Testis (tissue), 3 donors: ENCODE results near the gene DNAL1. TPM values are rescaled to one million over a fixed set of nuclear protein-coding genes. Genes with fewer than 3 reads are reported as not detected.
"Not testable (repeated sequence)": the region's sequence is repeated elsewhere in the genome, so short reads cannot be mapped to it uniquely, and the experiment has no call there.

Experiments
- DNase-seq: peaks from one replicate; pipeline ENCODE4 v3.0.0-alpha.2; 2019
- H3K27ac ChIP-seq, 2 donors: fragments of 200-600 bp; sonication (generic); one replicate each; pipeline ENCODE4 v1.5.1; 2019
- H3K27me3 ChIP-seq: fragments of 200-600 bp; sonication (generic); one replicate; pipeline ENCODE4 v1.5.1; 2019
- H3K36me3 ChIP-seq: fragments of 200-600 bp; sonication (generic); one replicate; pipeline ENCODE4 v1.5.1; 2017; ENCODE audit warnings: low read depth; ENCODE audit errors: missing control alignments
- H3K4me1 ChIP-seq: fragments of 200-600 bp; sonication (generic); one replicate; pipeline ENCODE4 v1.5.1; 2019
- H3K4me3 ChIP-seq, 2 donors: fragments of 200-600 bp; sonication (generic); one replicate each; pipeline ENCODE4 v1.5.1; 2017 to 2019
- H3K9me3 ChIP-seq: fragments of 200-600 bp; sonication (generic); one replicate; pipeline ENCODE4 v1.5.1; 2017
- CTCF ChIP-seq, 3 experiments: fragments of 450-650 bp in 2 of 3; fragments of 200-600 bp in 1 of 3; sonication (generic) in 1 of 3; IDR thresholded peaks; one replicate each; pipeline ENCODE4 v1.5.1; 2016 to 2019; ENCODE audit warnings: antibody characterized with exemption in 3 of 3, mild to moderate bottlenecking in 2 of 3, moderate library complexity in 1 of 3
- POLR2A ChIP-seq: fragments of 450-650 bp; IDR thresholded peaks from one replicate; pipeline ENCODE4 v1.6.1; 2017; ENCODE audit warnings: antibody characterized with exemption, mild to moderate bottlenecking, moderate library complexity
- WGBS, 2 donors: methylation state at CpG; one replicate each; pipeline ENCODE4 v1.1.5; 2018; 5-methylcytosine and 5-hydroxymethylcytosine counted together
- intact Hi-C: fragments of 100-400 bp; cut with DNase I; formaldehyde crosslinking; loops from one replicate; pipeline ENCODE4 v1.15.1; 2023; ENCODE audit warnings: low total_unique reads
- polyA plus RNA-seq: library from polyadenylated mRNA; stranded (reverse); fragments of 350-450 nt; fragmentation: Illumina TruSeq; extraction: RNeasy Lipid Tissue Mini Kit (QIAGEN cat#74804); gene quantifications from one replicate; pipeline ENCODE4 v1.2.3, GENCODE V29; 2014; ENCODE audit warnings: low read depth, low replicate concordance; ENCODE audit not compliant: insufficient read depth
- total RNA-seq, 2 donors: library from RNA; depleted of rRNA; stranded (reverse); fragments of >200 nt; gene quantifications; one replicate each; pipeline ENCODE4 v1.2.3, GENCODE V29; 2016

DNAL1 gene
- total and polyA plus RNA-seq, 3 donors from 2014 or later = 14.6 to 136 (median 19.0) TPM

GRCh38 chr14:73627151-73627558, 17.6 kb upstream of the DNAL1 start:
- Histone ChIP-seq H3K4me3 (no peak overlapping the region), H3K27me3 (no peaks in the 10 kb centered on the region), H3K27ac (peak overlapping the region; percentile 56 to 62), H3K4me1 (peaks cover 20% of the 10 kb centered on the region), H3K36me3 (no peaks in the 10 kb centered on the region), H3K9me3 (no peaks in the 10 kb centered on the region)
- TF ChIP-seq CTCF (IDR thresholded peaks at IDR 0.05) = no peak
- no peak for TF ChIP-seq POLR2A
- 70 to 73% methylated on average over 2 of the region's 2 CpGs for WGBS, 2 donors
- intact Hi-C loops = no loop called here
- DNase-seq = no peak

GRCh38 chr14:73630009-73630780, 14.6 kb upstream of the DNAL1 start:
- no peaks in the 10 kb centered on the region for H3K9me3 ChIP-seq
- H3K4me1 ChIP-seq = peaks cover 25% of the 10 kb centered on the region
- TF ChIP-seq POLR2A (no peak), CTCF (IDR thresholded peaks at IDR 0.05) (no peak)
- no peak overlapping the region for H3K4me3 ChIP-seq
- H3K27me3 ChIP-seq = no peaks in the 10 kb centered on the region
- H3K36me3 ChIP-seq = no peaks in the 10 kb centered on the region
- H3K27ac ChIP-seq = peak overlapping the region; percentile 39 to 59
- intact Hi-C loops = loop anchor here (5.0 kb wide), 1 partner anchor 123 kb away; no protein-coding TSS in a partner anchor
- WGBS, 2 donors = 63 to 79% methylated on average over 10 of the region's 10 CpGs
- peak; percentile 74 for DNase-seq

GRCh38 chr14:73633116-73634010, 11.4 kb upstream of the DNAL1 start:
- Histone ChIP-seq H3K27ac (peak overlapping the region; percentile 81 to 86), H3K36me3 (no peaks in the 10 kb centered on the region), H3K4me3 (peak overlapping the region; percentile 60 to 62), H3K27me3 (no peaks in the 10 kb centered on the region), H3K9me3 (no peaks in the 10 kb centered on the region), H3K4me1 (peaks cover 24% of the 10 kb centered on the region)
- WGBS, 2 donors = 13 to 24% methylated on average over 17 to 40 of the region's 44 CpGs
- DNase-seq = peak; percentile 80
- TF ChIP-seq CTCF (IDR thresholded peaks at IDR 0.05) (peak; percentile 82 to 94 (median 92)), POLR2A (no peak)
- intact Hi-C loops = loop anchor here (5.0 kb wide), 1 partner anchor 126 kb away; no protein-coding TSS in a partner anchor

GRCh38 chr14:73634011-73634833, 10.6 kb upstream of the DNAL1 start:
- intact Hi-C loops = loop anchor here (5.0 kb wide), 1 partner anchor 127 kb away; no protein-coding TSS in a partner anchor
- WGBS, 2 donors = 3 to 5% methylated on average over 20 to 53 of the region's 53 CpGs
- DNase-seq = peak; percentile 70
- Histone ChIP-seq H3K36me3 (no peaks in the 10 kb centered on the region), H3K4me1 (peaks cover 21% of the 10 kb centered on the region), H3K27me3 (no peaks in the 10 kb centered on the region), H3K27ac (peak overlapping the region; percentile 81 to 86), H3K9me3 (no peaks in the 10 kb centered on the region), H3K4me3 (peak overlapping the region; percentile 60 to 62)
- TF ChIP-seq CTCF (IDR thresholded peaks at IDR 0.05) = peak; percentile 31 to 47 (median 46)
- TF ChIP-seq POLR2A = no peak

GRCh38 chr14:73636355-73636754, 8.4 kb upstream of the DNAL1 start:
- H3K27ac ChIP-seq, H3K9me3 ChIP-seq, H3K27me3 ChIP-seq, H3K36me3 ChIP-seq, intact Hi-C loops, H3K4me3 ChIP-seq, DNase-seq: not testable (repeated sequence)
- H3K4me1 ChIP-seq = peaks cover 11% of the 10 kb centered on the region
- WGBS, 2 donors = 82 to 83% methylated on average over 10 of the region's 10 CpGs
